ENCODE results near the gene CA10.

The CA10 gene

GRCh38 chr17:51585514-51586104 lies 572.9 kb downstream of the CA10 start:
- H3K4me3 ChIP-seq (IDR thresholded peaks at IDR 0.05; ENCODE audit: insufficient read depth, low read depth, low read length): no peak overlapping the region
- H3K9ac ChIP-seq: no peak overlapping the region
- no peaks in the 10 kb centered on the region for H3K79me2 ChIP-seq (ENCODE audit: insufficient read depth, low read depth)
- no peak overlapping the region for H3K27ac ChIP-seq
- no peak; the same call in 1 of the 2 replicates for TF ChIP-seq CTCF (conservative IDR thresholded peaks at IDR 0.05; ENCODE audit: low read depth, low read length)
- H3K4me1 ChIP-seq (ENCODE audit: low read depth, poor library complexity, severe bottlenecking): no peaks in the 10 kb centered on the region
- no peaks in the 10 kb centered on the region for H4K20me1 ChIP-seq (ENCODE audit: insufficient read depth)
- no peak overlapping the region for H3K4me2 ChIP-seq
- H3K36me3 ChIP-seq (ENCODE audit: insufficient read depth): no peaks in the 10 kb centered on the region; the same call in 1 of the 2 replicates
- H2AFZ ChIP-seq (ENCODE audit: low read depth): no peak overlapping the region
- no peaks in the 10 kb centered on the region for H3K27me3 ChIP-seq (ENCODE audit: insufficient read depth, low read depth)

DNA sequence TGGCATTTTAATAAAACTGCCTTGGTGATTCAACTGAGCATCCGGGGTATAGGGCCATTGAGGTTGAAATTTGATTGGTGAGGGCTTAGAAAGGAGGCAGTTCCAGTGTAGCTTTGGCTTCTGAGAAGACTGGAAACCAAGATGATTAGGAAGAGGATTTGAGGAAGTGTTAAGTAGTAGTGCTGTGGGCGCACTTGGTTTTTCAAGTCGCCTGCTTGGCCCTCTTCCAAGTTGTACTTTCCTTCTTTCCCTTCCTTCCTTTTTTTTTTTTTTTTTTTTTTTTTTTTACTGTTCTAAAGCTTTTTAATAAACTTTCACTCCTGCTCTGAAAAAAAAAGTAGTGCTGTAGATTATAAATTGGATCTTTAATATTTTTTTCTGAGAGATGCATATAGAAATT lies 577.6 kb downstream of the CA10 start:
- no peaks in the 10 kb centered on the region for H3K4me1 ChIP-seq (ENCODE audit: low read depth, poor library complexity, severe bottlenecking)
- no peaks in the 10 kb centered on the region for H4K20me1 ChIP-seq (ENCODE audit: insufficient read depth)
- H3K27ac ChIP-seq: no peak overlapping the region
- no peak overlapping the region for H2AFZ ChIP-seq (ENCODE audit: low read depth)
- no peak overlapping the region for H3K9ac ChIP-seq
- no peak overlapping the region for H3K4me3 ChIP-seq (IDR thresholded peaks at IDR 0.05; ENCODE audit: insufficient read depth, low read depth, low read length)
- no peaks in the 10 kb centered on the region for H3K36me3 ChIP-seq (ENCODE audit: insufficient read depth)
- no peak for TF ChIP-seq CTCF (conservative IDR thresholded peaks at IDR 0.05; ENCODE audit: low read depth, low read length)
- no peaks in the 10 kb centered on the region for H3K79me2 ChIP-seq (ENCODE audit: insufficient read depth, low read depth)
- no peak overlapping the region for H3K4me2 ChIP-seq
- H3K27me3 ChIP-seq (ENCODE audit: insufficient read depth, low read depth): no peaks in the 10 kb centered on the region
